Measurements from ENCODE around the gene TARS1. TPM values are rescaled to one million over a fixed set of nuclear protein-coding genes. Genes with fewer than 3 reads are reported as not detected.

The TARS1 gene
- total RNA-seq, 4 donors from 2014 or later, result 30.0 to 60.0 (median 39.2) TPM

DNA sequence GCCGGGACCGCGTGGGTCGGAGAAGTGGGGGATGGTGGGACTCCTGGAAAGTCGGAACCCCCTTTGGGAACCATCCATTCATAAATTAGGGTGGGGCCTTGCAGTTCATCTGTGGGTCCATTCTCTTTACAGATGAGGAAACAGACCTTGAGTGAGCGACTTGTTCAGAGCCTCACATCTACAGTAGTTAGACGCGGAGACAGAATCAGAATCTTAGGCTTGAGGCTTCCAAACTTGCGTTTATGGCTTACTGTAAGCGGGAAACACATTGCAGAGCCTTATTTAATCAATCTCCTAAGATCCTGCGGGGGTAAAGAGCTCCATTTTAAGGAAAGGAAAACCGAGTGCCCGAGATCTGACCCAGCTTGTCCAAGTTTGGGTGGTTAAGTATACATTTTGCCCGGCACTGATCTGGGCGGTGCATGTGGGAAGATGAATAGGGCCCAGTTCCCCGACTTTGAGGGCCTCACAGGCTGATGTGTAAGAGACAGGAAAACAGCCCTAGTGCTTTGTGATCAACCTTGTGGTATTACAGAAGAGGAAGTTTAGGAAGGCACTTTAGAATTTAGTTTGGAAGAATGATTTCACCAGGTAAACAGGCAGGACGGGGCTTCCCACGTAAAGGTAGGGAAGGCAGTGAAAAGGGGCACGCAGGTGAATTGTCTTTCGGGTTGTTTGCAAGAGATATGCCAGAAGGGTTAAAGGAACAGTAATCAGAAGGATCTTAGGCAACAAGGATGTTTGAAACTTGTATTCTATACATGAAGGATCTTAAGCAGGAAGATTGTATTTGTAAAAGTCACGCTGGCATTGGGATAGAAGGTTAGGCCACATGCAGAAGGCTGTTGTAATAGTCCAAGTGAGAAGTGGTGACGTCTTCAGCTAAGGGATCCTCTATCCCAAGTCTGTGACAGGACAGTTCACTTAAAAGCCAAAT lies 744 bp downstream of the TARS1 start:
- Histone ChIP-seq H3K4me1 (peaks cover 31% of the 10 kb centered on the region), H3K27me3 (no peaks in the 10 kb centered on the region), H3K9me3 (no peaks in the 10 kb centered on the region), H3K27ac (peak overlapping the region; percentile 84), H3K4me3 (peak overlapping the region; percentile 78), H3K36me3 (peaks cover 8% of the 10 kb centered on the region)
- WGBS, result 4% methylated on average over 22 of the region's 22 CpGs
- TF ChIP-seq EP300 (IDR thresholded peaks at IDR 0.05) (no peak), POLR2A (IDR thresholded peaks at IDR 0.05) (no peak), POLR2AphosphoS5 (IDR thresholded peaks at IDR 0.05) (no peak)
- TF ChIP-seq, protein P1, sequence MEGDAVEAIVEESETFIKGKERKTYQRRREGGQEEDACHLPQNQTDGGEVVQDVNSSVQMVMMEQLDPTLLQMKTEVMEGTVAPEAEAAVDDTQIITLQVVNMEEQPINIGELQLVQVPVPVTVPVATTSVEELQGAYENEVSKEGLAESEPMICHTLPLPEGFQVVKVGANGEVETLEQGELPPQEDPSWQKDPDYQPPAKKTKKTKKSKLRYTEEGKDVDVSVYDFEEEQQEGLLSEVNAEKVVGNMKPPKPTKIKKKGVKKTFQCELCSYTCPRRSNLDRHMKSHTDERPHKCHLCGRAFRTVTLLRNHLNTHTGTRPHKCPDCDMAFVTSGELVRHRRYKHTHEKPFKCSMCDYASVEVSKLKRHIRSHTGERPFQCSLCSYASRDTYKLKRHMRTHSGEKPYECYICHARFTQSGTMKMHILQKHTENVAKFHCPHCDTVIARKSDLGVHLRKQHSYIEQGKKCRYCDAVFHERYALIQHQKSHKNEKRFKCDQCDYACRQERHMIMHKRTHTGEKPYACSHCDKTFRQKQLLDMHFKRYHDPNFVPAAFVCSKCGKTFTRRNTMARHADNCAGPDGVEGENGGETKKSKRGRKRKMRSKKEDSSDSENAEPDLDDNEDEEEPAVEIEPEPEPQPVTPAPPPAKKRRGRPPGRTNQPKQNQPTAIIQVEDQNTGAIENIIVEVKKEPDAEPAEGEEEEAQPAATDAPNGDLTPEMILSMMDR (IDR thresholded peaks at IDR 0.05), result no peak
- no peak for DNase-seq (ENCODE audit: low spot score in 2 of 2)

DNA sequence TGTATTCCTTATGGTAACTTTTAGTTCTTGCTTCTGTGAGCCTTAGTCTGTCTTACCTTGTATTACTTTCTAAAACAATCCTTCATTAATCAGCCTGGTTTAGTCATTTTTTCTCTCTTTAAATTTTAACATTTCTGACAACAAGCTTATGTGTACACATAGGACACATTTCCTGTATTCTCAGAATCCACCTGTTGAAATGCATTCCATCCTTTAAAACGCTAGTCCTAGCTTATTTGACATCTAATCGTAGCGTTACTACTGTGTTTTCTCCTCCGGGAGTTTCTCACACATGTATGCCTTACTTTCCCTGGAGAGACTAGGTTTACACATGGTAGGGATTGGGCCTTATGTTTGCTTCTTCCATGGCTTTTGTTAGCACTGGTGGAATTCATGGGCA lies 3.8 kb downstream of the TARS1 start:
- Histone ChIP-seq H3K4me1 (peaks cover 25% of the 10 kb centered on the region), H3K27me3 (no peaks in the 10 kb centered on the region), H3K36me3 (peaks cover 17% of the 10 kb centered on the region), H3K4me3 (no peak overlapping the region), H3K9me3 (no peaks in the 10 kb centered on the region), H3K27ac (no peak overlapping the region)
- TF ChIP-seq EP300 (IDR thresholded peaks at IDR 0.05) (no peak), POLR2A (IDR thresholded peaks at IDR 0.05) (no peak), POLR2AphosphoS5 (IDR thresholded peaks at IDR 0.05) (no peak)
- TF ChIP-seq, protein P1 (IDR thresholded peaks at IDR 0.05), result no peak
- 81% methylated on average over 4 of the region's 4 CpGs for WGBS
- no peak for DNase-seq (ENCODE audit: low spot score in 2 of 2)

DNA sequence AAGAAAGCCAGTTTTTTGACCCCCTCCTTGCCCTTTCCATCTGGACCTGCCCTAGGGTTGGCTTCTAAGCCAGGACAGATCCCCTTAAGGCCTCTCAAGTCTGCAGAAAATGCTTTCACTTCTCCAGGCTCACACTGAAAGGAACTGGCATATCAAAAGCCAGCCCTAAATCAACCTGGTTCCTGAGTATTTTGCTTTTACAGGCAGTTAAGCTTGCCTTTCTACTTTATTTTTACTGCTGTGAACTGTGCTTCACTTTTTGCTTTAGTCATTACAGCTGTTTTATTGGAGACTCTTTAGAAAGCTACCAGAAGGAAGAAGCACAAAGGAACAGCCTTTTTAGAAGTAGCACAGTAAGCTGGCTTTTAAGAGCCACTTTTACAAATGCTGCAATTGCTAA lies 5.0 kb downstream of the TARS1 start:
- Histone ChIP-seq H3K4me3 (no peak overlapping the region), H3K4me1 (peaks cover 21% of the 10 kb centered on the region), H3K27ac (no peak overlapping the region), H3K9me3 (no peaks in the 10 kb centered on the region), H3K27me3 (no peaks in the 10 kb centered on the region), H3K36me3 (peaks cover 23% of the 10 kb centered on the region)
- TF ChIP-seq POLR2A (IDR thresholded peaks at IDR 0.05) (no peak), EP300 (IDR thresholded peaks at IDR 0.05) (no peak), POLR2AphosphoS5 (IDR thresholded peaks at IDR 0.05) (no peak)
- TF ChIP-seq, protein P1 (IDR thresholded peaks at IDR 0.05), result no peak
- DNase-seq (ENCODE audit: low spot score in 2 of 2), result no peak

DNA sequence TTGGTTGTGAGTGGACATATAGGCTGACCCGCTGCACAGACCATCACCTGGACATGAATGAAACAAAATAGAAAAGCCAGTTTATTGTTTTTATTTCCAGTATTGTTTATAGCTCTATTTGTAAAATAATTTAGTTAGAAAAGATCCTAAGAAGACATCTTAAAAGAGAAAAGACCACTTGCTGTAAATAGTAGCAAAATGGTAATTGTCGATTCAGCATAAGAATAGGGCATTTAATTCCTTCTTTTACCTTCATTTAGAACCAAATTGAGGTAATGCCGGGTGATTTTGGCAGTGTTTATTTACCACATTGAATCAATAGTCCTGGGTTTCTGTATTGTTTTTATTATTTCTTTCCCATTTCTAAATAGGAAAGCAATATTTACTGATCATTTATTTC lies 7.4 kb downstream of the TARS1 start:
- Histone ChIP-seq H3K9me3 (no peaks in the 10 kb centered on the region), H3K27ac (no peak overlapping the region), H3K4me1 (peaks cover under 1% of the 10 kb centered on the region), H3K27me3 (no peaks in the 10 kb centered on the region), H3K36me3 (peaks cover 36% of the 10 kb centered on the region), H3K4me3 (no peak overlapping the region)
- TF ChIP-seq, protein P1 (IDR thresholded peaks at IDR 0.05), result no peak
- TF ChIP-seq POLR2AphosphoS5 (IDR thresholded peaks at IDR 0.05) (no peak), EP300 (IDR thresholded peaks at IDR 0.05) (no peak), POLR2A (IDR thresholded peaks at IDR 0.05) (no peak)
- DNase-seq (ENCODE audit: low spot score in 2 of 2), result no peak
- WGBS, result 80% methylated on average over 3 of the region's 3 CpGs

DNA sequence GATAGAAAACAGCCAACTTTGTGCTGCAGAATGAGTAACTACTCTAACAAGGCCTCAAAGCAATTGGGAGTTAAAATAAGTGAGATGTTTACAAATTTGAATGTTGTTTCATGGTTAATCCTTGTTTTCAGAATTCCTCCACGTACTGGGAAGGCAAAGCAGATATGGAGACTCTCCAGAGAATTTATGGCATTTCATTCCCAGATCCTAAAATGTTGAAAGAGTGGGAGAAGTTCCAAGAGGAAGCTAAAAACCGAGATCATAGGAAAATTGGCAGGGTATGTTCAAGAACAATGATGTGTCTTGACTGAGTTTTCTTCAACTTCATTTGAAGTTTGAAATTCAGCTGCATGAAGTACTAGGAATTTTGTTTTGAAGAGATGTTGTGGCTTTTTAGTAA lies 16.4 kb downstream of the TARS1 start:
- no peaks in the 10 kb centered on the region for H3K9me3 ChIP-seq

More for the DNA sequence above, 16.4 kb downstream of the TARS1 start:
- no peak for DNase-seq (ENCODE audit: low spot score in 2 of 2)
- Histone ChIP-seq H3K27me3 (no peaks in the 10 kb centered on the region), H3K4me3 (no peak overlapping the region), H3K36me3 (peaks cover 93% of the 10 kb centered on the region), H3K27ac (no peak overlapping the region), H3K4me1 (peaks cover 6% of the 10 kb centered on the region)
- TF ChIP-seq POLR2AphosphoS5 (IDR thresholded peaks at IDR 0.05) (no peak), EP300 (IDR thresholded peaks at IDR 0.05) (no peak), POLR2A (IDR thresholded peaks at IDR 0.05) (no peak)
- TF ChIP-seq, protein P1 (IDR thresholded peaks at IDR 0.05), result no peak
- WGBS, result 21% methylated on average over 2 of the region's 2 CpGs

All from suprapubic skin (tissue), 4 donors.